HEK293T (cell line): ENCODE results near the gene BAZ1B.
A peak's percentile ranks its signal among the peaks of the same experiment; 100 is the strongest.
"Not testable (repeated sequence)": the region's sequence is repeated elsewhere in the genome, so short reads cannot be mapped to it uniquely, and the experiment has no call there.

Experiments used
- CTCF ChIA-PET: fragments of 350-600 bp; formaldehyde crosslinking; extraction: SDS; loops from one replicate; lab custom pipeline; 2021; ENCODE audit warnings: antibody characterized with exemption, inconsistent platforms; lab: Yijun Ruan, JAX
- POLR2A ChIA-PET: fragments of 350-600 bp; formaldehyde crosslinking; extraction: SDS; loops from one replicate; lab custom pipeline; 2020; ENCODE audit warnings: antibody characterized with exemption, inconsistent platforms; lab: Yijun Ruan, JAX
- DNase-seq: peaks from one replicate; pipeline ENCODE4 v3.0.0; 2012; ENCODE audit warnings: mixed read lengths; ENCODE audit errors: extremely low spot score
- ARNT ChIP-seq: fragments of 450-650 bp; IDR thresholded peaks from 2 replicates; pipeline ENCODE4 v1.6.1; 2017; ENCODE audit warnings: mild to moderate bottlenecking
- BHLHE40 ChIP-seq: fragments of 450-650 bp; IDR thresholded peaks from 2 replicates; pipeline ENCODE4 v1.6.1; 2016; ENCODE audit warnings: mild to moderate bottlenecking, moderate library complexity, borderline replicate concordance
- CTBP1 ChIP-seq: fragments of 450-650 bp; IDR thresholded peaks from 2 replicates; pipeline ENCODE4 v1.6.1; 2016; ENCODE audit warnings: borderline replicate concordance
- ELF4 ChIP-seq: fragments of 450-650 bp; IDR thresholded peaks from 2 replicates; pipeline ENCODE4 v1.6.1; 2017; ENCODE audit warnings: antibody characterized with exemption
- FOXA1 ChIP-seq: fragments of 450-650 bp; IDR thresholded peaks from 2 replicates; pipeline ENCODE4 v1.6.1; 2016; ENCODE audit warnings: mild to moderate bottlenecking
- FOXK2 ChIP-seq: fragments of 450-650 bp; IDR thresholded peaks from 2 replicates; pipeline ENCODE4 v1.6.1; 2016; ENCODE audit warnings: mild to moderate bottlenecking
- FOXM1 ChIP-seq: fragments of 450-650 bp; IDR thresholded peaks from 2 replicates; pipeline ENCODE4 v1.6.1; 2017; ENCODE audit warnings: mild to moderate bottlenecking, borderline replicate concordance
- HDGF ChIP-seq: fragments of 450-650 bp; IDR thresholded peaks from 2 replicates; pipeline ENCODE4 v1.6.1; 2017; ENCODE audit warnings: antibody characterized with exemption, borderline replicate concordance
- L3MBTL2 ChIP-seq: fragments of 450-650 bp; conservative IDR thresholded peaks from 2 replicates; pipeline ENCODE4 v1.6.1; 2016; ENCODE audit warnings: mild to moderate bottlenecking
- LEF1 ChIP-seq: fragments of 450-650 bp; IDR thresholded peaks from 2 replicates; pipeline ENCODE4 v1.6.1; 2017; ENCODE audit warnings: mild to moderate bottlenecking, borderline replicate concordance
- NFRKB ChIP-seq: fragments of 450-650 bp; IDR thresholded peaks from 2 replicates; pipeline ENCODE4 v1.6.1; 2016; ENCODE audit warnings: mild to moderate bottlenecking, moderate library complexity
- SP1 ChIP-seq: fragments of 450-650 bp; IDR thresholded peaks from 2 replicates; pipeline ENCODE4 v1.6.1; 2017
- SUZ12 ChIP-seq: fragments of 450-650 bp; IDR thresholded peaks from 2 replicates; pipeline ENCODE4 v1.6.1; 2016; ENCODE audit warnings: mild to moderate bottlenecking
- TARDBP ChIP-seq: fragments of 450-650 bp; IDR thresholded peaks from 2 replicates; pipeline ENCODE4 v1.6.1; 2016
- ZNF384 ChIP-seq: fragments of 450-650 bp; IDR thresholded peaks from 2 replicates; pipeline ENCODE4 v1.6.1; 2016
- TF ChIP-seq, protein P1 (sequence below): fragments of 450-650 bp; IDR thresholded peaks from 2 replicates; pipeline ENCODE4 v1.6.1; 2016

BAZ1B gene

GRCh38 chr7:73423519-73424488 is 98.3 kb downstream of the BAZ1B start:
- DNase-seq, result no peak
- POLR2A ChIA-PET, result no interaction called here
- no peak for TF ChIP-seq ARNT
- TF ChIP-seq L3MBTL2, result no peak
- TF ChIP-seq ZNF384, result no peak
- no peak for TF ChIP-seq BHLHE40
- no peak for TF ChIP-seq ELF4
- CTCF ChIA-PET, result interaction anchor here (0.5 kb wide), 1 partner anchor 9 kb away, joined by 3 read pairs; no protein-coding TSS in a partner anchor

- DNase-seq, POLR2A ChIA-PET, CTCF ChIA-PET: not testable (repeated sequence)
Observed at GRCh38 chr7:73420610-73421009, 101.5 kb downstream of the BAZ1B start.

DNA sequence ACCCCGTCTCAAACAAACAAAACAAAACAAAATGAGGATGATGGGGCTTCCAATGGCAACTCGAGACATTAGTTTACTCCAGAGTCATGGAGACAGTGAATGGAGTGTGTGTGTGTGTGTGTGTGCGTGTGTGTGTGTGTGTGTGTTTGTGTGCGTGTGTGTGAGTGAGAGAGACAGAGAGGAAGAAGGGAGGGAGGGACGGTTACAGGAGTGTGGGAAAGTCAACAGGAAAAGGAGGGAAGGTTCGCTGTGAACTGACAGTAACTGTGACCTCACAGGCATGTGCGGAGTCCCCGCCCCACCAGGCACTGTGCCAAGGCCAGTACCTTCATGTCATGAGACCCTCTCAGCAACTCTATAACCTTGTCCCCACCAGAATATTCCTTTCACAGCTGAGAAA is 102.1 kb downstream of the BAZ1B start:
- DNase-seq, POLR2A ChIA-PET, CTCF ChIA-PET: not testable (repeated sequence)

- POLR2A ChIA-PET, result no interaction called here
- no peak for TF ChIP-seq HDGF
- no peak for TF ChIP-seq FOXK2
- TF ChIP-seq CTBP1, result no peak
- no peak for TF ChIP-seq ARNT
- TF ChIP-seq L3MBTL2, result no peak
- no peak for TF ChIP-seq ELF4
- DNase-seq, result no peak
- CTCF ChIA-PET, result no interaction called here
Observed at GRCh38 chr7:73418113-73418703, 103.9 kb downstream of the BAZ1B start.

DNA sequence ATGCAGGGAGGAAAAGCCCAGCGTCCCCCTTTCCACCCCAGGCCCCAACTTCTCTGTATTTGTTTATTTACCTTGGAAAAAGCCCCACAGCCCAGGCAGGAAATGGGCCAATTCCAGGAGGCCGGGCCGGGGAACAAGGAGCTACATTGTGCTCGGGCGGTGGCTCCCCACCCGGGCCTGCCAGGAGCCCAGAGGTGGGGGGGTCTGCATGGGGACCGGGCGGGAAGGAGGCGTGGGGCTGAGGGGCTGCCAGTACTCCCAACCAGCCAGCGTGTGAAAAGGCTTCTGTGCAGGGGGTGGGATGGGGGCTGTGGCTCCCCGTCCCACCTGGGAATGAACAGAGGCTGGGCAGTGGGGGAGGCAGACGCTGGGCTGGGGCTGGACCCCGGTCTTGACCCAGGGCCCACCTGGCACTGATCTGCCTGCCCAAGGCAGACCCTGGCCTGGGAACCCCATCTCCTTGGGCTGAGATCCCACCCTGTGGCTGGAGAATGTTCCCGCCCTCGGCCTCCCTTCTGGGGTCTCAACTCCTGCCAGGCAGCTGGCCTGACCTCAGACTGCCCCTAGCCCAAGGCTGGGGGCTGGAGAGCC is 111.5 kb downstream of the BAZ1B start:
- CTCF ChIA-PET, DNase-seq, POLR2A ChIA-PET: not testable (repeated sequence)

DNA sequence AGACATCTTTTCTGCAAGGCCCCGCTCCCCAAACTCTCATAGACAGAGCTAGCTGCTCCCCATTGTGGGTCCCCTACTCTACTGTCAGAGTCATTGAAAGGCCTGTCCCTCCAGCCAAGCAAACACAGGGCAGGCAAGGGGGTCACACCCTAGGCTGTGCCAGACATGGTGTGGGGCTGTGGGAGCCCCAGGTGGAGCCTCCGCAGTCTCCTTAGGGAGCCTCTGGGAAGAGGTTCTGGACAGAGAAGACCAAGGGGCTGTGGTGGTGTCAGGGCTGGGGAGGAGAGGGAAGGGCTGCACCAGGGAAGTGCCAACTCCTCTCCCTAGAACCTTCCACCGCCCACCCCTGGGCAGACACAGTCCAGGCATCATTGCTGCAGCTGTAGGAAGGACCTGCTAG is 117.2 kb downstream of the BAZ1B start:
- CTCF ChIA-PET, DNase-seq, POLR2A ChIA-PET: not testable (repeated sequence)

GRCh38 chr7:73399185-73400050 is 122.7 kb downstream of the BAZ1B start:
- CTCF ChIA-PET, result not testable (repeated sequence)
- POLR2A ChIA-PET, result interaction anchor here (1.1 kb wide), 1 partner anchor 37 kb away, joined by 3 read pairs; no protein-coding TSS in a partner anchor
- peak; percentile 94 for TF ChIP-seq L3MBTL2
- DNase-seq, result peak; percentile 76

GRCh38 chr7:73397521-73398281 is 124.4 kb downstream of the BAZ1B start:
- POLR2A ChIA-PET, result no interaction called here
- DNase-seq, result no peak
- CTCF ChIA-PET, result interaction anchor here (0.7 kb wide), 1 partner anchor 72 kb away, joined by 3 read pairs; no protein-coding TSS in a partner anchor
- no peak for TF ChIP-seq LEF1
- TF ChIP-seq HDGF, result no peak
- TF ChIP-seq FOXK2, result no peak
- no peak for TF ChIP-seq FOXA1
- TF ChIP-seq ZNF384, result no peak
- TF ChIP-seq TARDBP, result no peak
- TF ChIP-seq ARNT, result no peak
- TF ChIP-seq NFRKB, result no peak
- no peak for TF ChIP-seq L3MBTL2
- TF ChIP-seq ELF4, result no peak
- TF ChIP-seq, protein P1, sequence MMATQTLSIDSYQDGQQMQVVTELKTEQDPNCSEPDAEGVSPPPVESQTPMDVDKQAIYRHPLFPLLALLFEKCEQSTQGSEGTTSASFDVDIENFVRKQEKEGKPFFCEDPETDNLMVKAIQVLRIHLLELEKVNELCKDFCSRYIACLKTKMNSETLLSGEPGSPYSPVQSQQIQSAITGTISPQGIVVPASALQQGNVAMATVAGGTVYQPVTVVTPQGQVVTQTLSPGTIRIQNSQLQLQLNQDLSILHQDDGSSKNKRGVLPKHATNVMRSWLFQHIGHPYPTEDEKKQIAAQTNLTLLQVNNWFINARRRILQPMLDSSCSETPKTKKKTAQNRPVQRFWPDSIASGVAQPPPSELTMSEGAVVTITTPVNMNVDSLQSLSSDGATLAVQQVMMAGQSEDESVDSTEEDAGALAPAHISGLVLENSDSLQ, result no peak
- TF ChIP-seq BHLHE40, result no peak
- TF ChIP-seq CTBP1, result no peak
- TF ChIP-seq SUZ12, result no peak
- TF ChIP-seq FOXM1, result no peak
- no peak for TF ChIP-seq SP1
